ENCODE measurements around the gene FDXR.
"Not testable (repeated sequence)": the region's sequence is repeated elsewhere in the genome, so short reads cannot be mapped to it uniquely, and the experiment has no call there.

The FDXR gene

GRCh38 chr17:74872313-74873036 lies at the start of gene FDXR:
Gene FDXR (minus strand): TSS chr17:74872994. CDS start chr17:74872944, 50 bp downstream.
- DNase-seq, result no peak

- no peak for DNase-seq
Observed at GRCh38 chr17:74922172-74922571, 49.4 kb upstream of the FDXR start.

GRCh38 chr17:74921769-74922168 lies 49.0 kb upstream of the FDXR start:
- no peak for DNase-seq

- peak; percentile 35 for DNase-seq
Observed at GRCh38 chr17:74921026-74921681, 48.4 kb upstream of the FDXR start.

- DNase-seq, result no peak
Observed at GRCh38 chr17:74920642-74921025, 47.8 kb upstream of the FDXR start.

- DNase-seq, result no peak
Observed at GRCh38 chr17:74920306-74920620, 47.5 kb upstream of the FDXR start.

- DNase-seq, result no peak
Observed at GRCh38 chr17:74919440-74920305, 46.9 kb upstream of the FDXR start.

- no peak for DNase-seq
Observed at GRCh38 chr17:74918906-74919305, 46.1 kb upstream of the FDXR start.

- no peak for DNase-seq
Observed at GRCh38 chr17:74917430-74917829, 44.6 kb upstream of the FDXR start.

GRCh38 chr17:74916851-74917199 lies 44.0 kb upstream of the FDXR start:
- no peak for DNase-seq

- DNase-seq, result no peak
Observed at GRCh38 chr17:74916136-74916850, 43.5 kb upstream of the FDXR start.

GRCh38 chr17:74911423-74911822 lies 38.6 kb upstream of the FDXR start:
- DNase-seq, result not testable (repeated sequence)

- DNase-seq, result not testable (repeated sequence)
Observed at GRCh38 chr17:74909097-74909496, 36.3 kb upstream of the FDXR start.

GRCh38 chr17:74907012-74907411 lies 34.2 kb upstream of the FDXR start:
- DNase-seq, result no peak

- DNase-seq, result not testable (repeated sequence)
Observed at GRCh38 chr17:74906214-74906793, 33.5 kb upstream of the FDXR start.

- DNase-seq, result no peak
Observed at GRCh38 chr17:74904687-74905409, 32.1 kb upstream of the FDXR start.

GRCh38 chr17:74903671-74904070 lies 30.9 kb upstream of the FDXR start:
- DNase-seq, result no peak

- no peak for DNase-seq
Observed at GRCh38 chr17:74903034-74903433, 30.2 kb upstream of the FDXR start.

GRCh38 chr17:74901353-74902135 lies 28.8 kb upstream of the FDXR start:
- no peak for DNase-seq

GRCh38 chr17:74900208-74900607 lies 27.4 kb upstream of the FDXR start:
- DNase-seq, result no peak

- DNase-seq, result no peak
Observed at GRCh38 chr17:74898376-74898946, 25.7 kb upstream of the FDXR start.

All from NCI-H526 treated with DMSO at 0.1 percent for 48 hours (cell line).